HG03565 (cell line): ENCODE measurements around the gene NOX3.
"Not testable (repeated sequence)": the region's sequence is repeated elsewhere in the genome, so short reads cannot be mapped to it uniquely, and the experiment has no call there.

Source experiments
- ATAC-seq: cut with Tn5 transposase; IDR thresholded peaks from one replicate; pipeline ENCODE4 v1.9.1; 2021; ENCODE audit warnings: mild to moderate bottlenecking, moderate library complexity; ENCODE audit not compliant: unreplicated experiment

Gene NOX3, protein sequence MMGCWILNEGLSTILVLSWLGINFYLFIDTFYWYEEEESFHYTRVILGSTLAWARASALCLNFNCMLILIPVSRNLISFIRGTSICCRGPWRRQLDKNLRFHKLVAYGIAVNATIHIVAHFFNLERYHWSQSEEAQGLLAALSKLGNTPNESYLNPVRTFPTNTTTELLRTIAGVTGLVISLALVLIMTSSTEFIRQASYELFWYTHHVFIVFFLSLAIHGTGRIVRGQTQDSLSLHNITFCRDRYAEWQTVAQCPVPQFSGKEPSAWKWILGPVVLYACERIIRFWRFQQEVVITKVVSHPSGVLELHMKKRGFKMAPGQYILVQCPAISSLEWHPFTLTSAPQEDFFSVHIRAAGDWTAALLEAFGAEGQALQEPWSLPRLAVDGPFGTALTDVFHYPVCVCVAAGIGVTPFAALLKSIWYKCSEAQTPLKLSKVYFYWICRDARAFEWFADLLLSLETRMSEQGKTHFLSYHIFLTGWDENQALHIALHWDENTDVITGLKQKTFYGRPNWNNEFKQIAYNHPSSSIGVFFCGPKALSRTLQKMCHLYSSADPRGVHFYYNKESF

DNA sequence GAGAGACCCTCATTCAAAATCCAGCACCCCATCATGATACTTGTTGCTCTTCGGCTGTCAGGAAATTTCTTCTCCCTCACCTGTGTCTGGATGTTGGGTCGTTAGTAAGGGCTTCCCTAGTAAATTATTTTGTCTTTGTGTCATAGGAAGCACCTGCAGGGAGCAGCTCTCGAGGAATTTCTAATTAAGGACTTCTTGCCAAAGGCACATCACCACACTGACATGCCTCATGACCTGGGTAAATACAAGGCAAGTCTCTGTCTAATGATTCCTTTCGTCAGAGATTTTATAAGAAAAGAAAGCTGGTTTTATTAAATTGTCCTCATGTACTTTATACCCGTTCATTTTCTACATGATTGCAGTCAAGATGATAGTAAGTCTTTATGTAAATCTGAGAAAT lies at the start of gene NOX3:
Gene NOX3, minus strand, starts transcription at position 74 of the 400 bp plus-strand sequence. Its CDS starts 39 bp downstream, at position 35.
- no peak for ATAC-seq

DNA sequence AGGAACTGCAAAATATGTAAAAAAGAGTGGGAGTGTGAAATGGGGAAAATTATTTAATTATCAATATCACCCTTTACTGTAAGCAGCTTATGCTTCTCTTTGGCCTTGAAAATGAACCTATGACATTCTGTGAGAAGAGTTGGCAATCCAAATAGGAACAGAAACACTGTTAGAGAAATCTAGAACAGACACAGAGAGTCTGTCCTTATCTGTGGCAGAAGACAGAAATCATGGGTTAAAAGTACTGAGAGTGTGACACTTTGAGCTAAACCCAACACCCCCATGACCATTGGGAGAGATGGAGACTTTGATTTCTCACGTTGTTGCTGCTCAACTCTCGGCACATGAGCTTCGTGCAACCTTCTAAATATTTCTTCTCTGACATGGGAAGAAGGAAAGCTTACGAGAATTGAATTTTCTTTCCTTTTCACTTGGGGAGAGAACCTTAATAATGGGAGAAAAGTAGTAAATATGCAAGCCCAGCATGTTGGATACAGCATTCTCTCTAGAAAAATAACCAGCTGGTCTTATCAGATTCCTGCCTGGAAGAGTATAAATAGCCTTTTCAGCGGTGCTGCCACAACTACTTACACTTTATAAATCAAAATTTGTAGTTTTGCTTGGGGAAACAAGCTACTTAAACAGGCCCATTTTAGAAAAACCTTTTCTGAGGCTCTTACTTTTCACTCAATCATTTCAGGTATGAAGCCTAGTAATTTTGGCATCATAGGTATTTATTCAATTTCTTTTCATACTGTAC lies 49.4 kb upstream of the NOX3 start:
- no peak for ATAC-seq

DNA sequence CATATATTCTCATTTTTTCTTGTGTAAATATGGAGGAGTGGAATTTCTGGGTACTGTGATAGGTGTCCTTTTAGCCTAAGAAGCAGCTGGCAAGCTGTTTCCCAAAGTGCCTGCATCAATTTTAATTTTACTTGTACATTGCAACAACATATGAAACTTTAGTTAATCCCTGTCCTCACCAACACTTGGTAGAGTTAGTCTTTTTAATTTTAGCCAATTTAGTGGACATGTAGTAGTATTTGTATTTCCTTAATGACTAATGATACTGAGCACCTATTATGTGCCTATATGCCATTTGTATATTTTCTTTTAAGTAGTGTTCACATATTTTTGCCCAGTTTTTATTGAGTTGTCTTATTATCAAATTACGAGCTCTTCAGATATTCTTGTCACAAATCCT lies 46.8 kb upstream of the NOX3 start:
- ATAC-seq = no peak

DNA sequence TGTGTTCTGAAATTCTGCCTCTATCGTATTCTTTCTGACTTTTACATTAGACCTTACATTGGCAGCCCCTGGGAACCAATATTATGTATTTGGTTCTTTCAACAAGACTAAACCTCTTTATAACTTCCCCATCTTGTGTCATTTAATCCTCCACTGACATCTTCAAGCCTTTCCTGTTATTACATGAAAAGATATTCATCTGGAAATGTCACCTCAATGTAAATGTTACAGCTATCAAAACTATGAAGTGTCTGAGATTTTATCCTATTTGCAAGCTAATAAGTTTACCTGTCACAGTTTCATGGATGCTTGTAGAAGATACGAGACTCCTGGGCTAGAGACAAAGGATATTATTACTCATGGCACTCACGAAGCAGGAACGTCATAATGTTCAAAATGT lies 43.9 kb upstream of the NOX3 start:
- no peak for ATAC-seq

DNA sequence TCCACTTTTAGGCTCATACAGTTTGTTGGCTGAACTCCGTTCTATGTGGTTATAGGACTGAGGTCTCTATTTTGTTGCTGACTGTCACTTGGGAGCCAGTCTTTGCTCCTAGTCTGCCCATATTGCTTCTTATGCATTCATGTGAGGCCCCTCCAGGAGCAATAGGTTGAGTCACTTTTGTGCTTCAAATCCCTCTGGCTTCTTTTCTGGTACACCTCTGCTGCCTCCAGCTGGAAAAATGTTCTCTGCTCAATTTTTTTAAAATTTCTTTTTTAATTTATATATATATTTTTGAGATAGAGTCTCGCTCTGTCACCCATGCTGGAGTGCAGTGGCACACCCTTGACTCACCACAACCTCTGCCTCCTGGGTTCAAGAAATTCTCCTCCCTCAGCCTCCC lies 42.7 kb upstream of the NOX3 start:
- no peak for ATAC-seq

DNA sequence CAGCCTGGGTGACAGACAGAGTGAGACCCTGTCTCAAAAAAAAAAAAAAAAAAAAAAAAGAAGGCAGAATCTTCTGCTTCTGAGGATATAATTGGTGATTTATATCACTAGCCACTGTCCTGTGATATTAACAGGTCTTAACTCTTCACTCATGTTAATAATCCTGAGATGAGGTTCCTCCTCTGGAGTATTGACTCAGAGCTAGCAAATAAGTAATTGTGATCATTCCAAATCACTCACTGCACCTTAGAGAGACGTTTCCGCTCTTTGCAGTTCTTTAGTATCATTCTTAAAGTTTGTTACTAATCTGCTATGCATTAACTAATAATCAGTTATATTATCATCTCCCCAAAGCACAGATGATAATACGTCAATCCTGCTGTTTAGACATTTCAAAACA lies 41.6 kb upstream of the NOX3 start:
- no peak for ATAC-seq

DNA sequence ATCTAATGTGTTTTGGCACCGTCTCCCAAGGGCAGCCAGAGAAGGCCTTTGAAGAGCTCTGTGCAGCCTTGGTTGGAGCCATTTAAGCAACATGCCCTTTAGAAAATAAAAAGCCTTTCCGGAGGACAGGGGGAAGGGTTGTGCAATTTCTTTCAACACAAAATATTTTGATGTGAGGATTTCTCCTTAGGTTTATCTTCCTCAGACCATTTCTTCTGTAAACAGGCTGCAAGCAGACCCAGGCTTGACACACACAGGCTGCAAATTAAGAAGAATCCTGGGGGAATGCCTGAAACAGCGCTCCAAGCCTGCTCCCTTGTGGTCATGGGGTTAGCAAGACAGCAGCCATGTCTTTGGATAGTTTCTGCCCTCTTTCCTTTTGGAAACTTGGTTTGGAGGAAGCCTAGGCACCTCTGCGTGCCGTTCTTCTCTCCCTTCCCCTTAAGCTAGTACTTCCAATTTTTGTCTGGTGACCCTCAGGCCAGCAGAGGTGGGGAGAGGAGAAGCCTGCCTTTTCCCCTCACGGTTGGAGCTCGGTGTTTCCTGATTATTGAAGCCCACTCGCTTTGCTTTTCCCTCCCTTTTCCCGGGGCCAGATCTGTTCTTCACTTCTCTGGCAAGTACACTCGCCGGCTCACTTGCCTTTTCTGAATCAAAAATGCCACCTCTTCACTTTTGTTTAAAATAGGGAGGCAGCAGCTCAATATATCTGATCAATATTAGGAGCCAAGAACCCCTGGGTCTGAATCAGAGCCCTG lies 39.6 kb upstream of the NOX3 start:
- no peak for ATAC-seq

DNA sequence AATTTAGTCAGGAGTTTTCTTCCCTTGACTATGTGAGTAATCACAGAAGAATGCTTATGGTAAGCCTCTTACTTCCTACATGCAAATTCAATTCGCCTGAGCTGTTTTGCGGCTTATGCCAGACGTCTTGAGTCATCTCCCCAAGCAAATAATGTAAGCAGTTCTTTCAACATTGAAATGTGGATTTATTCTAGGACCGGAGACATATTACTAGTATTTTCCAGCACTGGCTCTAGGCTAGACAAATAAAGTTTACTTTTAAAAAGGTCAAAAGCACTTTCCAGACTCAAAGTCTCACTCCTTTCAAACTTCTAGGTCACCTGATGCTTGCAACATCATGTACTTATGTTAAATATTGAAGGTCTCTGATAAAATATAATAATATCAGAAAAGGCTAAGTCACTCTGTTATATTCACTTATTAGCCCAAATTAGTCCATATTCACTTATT lies 38.1 kb upstream of the NOX3 start:
- peak; percentile 95 for ATAC-seq

DNA sequence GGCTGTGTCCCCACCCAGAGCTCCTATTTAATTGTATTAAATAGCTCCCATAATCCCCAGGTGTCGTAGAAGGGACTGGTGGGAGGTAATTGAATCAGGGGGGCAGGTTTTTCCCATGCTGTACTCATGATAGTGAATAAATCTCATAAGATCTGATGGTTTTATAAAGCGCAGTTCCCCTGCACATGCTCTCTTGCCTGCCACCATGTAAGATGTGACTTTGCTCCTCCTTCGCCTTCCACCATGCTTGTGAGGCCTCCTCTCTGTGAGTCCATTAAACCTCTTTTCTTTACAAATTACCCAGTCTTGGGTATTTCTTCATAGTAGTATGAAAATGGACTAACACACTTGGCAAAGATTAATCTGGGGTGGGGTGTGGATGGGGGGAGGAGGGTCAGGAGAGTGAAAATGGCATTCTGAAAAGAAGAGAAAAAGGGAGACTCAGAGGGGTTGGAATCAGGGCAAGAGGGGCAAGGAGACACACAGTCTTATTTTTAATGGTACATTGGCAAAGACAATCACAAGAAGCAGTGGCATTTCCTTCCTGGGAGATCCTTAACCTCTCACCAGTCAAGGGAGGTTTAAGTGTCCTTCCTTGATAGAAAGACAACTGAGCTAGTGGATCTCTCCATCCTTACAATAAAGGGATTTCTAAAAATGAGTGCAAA lies 37.5 kb upstream of the NOX3 start:
- ATAC-seq = no peak

DNA sequence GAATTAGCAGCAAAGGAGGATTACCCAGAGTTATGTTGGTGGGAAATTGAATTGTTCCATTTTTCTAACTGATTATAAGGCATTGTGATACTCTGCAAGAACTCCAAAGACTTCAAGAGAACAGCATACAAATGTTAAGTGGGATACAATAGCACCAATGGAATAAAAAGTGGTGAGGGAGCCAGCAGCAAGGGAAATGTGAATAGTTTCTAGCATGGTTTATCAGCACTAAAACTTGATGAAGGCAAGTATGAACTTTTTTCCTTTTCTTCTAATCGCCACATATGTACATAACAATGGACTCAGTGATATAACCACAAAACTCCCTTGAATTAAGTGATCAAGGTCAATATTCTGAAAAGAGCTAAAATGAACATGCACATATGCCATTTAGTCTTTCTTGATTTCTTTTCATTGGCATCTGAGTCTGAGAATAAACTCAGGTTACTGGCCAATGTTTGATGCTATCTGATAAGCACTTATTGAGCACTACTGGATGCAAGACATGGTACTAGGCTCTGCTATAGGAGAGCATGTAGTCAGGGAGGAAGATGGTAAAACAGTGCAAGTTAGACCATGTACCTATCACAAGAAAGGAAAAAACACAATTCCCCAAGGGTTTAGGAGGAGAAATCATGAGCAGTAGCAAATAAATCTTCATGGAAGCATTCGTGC lies 36.6 kb upstream of the NOX3 start:
- ATAC-seq = no peak

DNA sequence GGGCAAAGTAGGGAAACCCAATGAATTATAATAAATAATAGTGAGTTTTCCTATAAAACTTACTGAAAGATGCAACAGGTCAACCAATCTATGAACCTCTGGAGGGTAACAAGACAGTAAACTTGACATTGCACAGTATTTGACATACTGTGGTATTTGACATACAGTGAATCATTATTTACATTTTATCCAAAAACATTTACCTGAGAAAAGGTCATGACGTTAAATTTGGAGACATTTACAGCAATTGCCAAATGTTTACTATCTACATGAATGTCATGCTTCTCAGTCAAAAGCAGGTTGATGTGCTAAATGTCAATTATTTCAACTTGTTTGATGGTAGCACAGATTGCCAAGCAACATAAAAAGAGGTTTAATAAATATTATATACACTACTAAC lies 35.8 kb upstream of the NOX3 start:
- ATAC-seq = no peak

DNA sequence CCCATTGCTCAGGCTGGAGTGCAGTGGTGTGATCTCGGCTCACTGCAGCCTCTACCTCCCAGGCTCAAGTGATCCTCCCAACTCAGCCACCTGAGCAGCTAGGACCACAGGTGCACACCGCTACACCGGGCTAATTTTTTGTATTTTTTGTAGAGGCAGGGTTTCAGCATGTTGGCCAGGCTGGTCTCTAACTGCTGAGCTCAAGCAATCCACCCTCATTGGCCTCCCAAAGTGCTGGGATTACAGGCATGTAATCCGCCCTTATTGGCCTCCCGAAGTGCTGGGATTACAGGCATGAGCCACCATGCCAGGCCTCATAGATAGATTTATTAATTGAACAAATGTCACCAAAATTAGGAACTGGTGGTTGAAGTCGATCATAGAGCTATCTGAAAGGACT lies 32.6 kb upstream of the NOX3 start:
- ATAC-seq = not testable (repeated sequence)

DNA sequence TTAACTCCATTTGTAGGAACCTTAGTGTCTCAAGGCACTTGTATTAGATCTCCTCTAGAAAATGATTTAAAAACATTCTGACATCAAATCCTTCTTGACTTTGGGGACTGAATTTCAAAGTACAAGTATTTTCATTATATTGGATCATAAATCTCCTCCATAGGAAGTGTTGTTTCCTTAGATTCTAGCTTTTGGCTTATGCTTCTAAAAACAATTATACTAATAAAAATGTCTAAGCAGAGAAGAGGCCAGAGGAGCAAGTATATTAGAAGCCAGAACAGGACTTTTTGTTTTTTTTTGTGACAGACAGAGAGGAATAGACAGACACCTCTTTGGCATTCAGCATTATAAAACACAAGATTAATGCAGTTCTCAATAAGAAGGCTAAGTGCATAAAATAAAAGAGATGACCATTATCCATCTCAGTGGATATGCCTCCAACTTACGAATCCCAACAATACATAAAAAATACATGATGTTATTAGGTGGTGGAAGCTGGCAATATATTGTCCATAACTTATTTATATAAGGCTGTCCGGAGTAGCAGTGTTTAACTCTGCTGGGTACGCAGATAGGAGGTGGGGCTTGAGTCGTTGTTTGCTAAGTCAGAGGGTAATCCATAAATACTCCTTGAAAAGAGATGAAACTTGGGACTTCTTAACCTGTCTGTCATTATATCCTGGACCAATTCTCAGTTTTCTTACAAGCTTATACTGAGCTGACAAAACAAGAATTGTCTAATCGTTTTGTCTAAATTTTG lies 31.9 kb upstream of the NOX3 start:
- ATAC-seq = no peak

DNA sequence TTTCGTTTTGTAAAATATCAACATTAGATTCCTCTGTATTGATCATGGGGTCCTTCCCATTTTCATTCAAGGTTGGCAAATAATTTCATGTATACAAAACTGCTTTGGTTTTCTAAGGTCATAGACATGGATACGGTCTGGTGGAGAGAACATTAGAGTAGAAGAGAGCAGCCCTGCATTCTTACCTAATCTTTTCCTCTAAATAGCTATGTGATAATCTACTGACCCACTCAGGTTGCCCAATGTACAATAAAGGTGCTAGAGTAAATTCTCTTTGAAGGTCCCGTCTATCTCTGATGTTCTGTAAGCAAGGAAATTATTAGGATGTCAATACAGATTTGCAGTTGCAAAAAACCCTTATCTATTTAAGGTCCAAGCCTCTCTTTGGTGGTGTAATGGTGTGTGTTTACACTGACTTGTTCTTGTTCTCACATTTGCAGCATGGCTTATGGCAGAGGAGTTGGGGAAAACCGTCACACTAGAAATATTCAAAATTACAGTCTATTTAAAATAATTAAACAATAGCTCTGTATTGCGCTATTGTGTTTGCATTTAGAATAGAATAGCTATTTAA lies 31.2 kb upstream of the NOX3 start:
- ATAC-seq = no peak

DNA sequence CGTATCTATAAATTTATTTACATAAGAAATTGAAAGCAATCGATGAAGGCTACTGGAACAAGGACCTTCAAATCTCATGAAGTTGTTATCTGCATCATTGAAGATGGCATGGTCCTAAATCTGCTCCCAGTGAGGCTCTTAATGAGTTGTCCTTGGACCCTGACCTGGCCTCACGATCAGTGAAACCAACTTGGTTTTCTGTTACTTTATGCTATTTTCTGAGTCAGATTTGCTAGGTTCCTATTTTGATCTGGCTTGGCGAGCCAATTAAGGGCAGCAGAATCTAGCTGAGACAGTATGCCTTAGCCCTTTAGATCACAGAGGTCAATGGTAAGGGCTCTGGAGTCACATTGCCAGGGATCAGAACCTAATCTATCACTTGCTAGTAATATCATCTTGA lies 30.1 kb upstream of the NOX3 start:
- no peak for ATAC-seq

DNA sequence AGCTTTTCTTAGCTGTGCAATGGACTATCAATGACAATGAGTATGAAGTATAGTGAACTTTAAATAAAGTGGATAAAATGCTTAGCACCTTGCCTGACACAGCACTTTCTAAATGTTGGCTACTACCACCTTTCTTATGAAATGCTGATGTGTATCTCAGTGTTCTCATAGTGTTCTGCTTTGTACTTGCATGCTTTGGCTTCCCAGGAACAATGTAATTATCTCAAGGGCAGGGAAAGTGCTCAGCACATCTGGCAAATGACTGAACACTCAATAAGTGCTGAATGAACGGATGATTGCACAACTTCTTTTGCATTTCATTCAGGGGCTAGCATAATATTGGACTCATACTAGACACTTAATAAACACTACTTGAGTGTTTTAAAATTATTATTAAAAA lies 28.2 kb upstream of the NOX3 start:
- ATAC-seq = no peak

DNA sequence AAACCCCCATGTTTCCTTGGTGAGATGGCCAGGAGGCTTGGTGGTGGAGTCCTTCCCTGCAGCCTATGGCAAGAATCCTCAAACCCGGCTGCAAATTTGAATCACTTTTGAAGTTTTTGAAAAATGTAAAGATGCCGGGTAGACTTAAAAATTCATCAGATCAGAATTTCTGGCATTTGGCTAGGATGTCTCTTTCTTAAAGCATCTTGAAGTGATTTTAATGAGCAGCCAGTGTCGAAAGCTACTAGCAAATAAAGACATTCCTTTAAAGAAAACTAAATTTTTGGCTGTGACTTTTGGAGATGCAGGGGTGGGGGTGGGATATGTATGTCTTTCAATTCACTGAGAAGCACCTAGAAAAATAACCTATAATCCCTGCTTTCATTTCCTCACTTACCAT lies 25.6 kb upstream of the NOX3 start:
- no peak for ATAC-seq

DNA sequence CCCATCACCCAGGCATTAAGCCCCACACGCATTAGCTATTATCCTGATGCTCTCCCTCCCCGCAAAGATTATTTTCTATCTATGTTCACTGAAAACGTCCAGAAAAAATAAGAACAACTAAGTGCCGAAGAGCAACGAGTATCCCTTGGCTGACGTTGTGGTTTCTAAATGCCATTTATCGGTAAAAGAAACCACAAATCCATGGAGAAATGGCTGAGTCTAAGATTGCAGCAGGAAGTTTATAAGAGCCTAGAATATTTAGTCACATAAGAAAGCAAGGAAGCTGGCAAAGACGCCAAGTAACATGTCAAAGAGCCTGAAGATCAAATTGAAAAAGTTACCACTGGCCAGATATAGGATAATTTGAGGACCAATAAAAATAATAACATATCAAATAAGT lies 18.1 kb upstream of the NOX3 start:
- no peak for ATAC-seq

DNA sequence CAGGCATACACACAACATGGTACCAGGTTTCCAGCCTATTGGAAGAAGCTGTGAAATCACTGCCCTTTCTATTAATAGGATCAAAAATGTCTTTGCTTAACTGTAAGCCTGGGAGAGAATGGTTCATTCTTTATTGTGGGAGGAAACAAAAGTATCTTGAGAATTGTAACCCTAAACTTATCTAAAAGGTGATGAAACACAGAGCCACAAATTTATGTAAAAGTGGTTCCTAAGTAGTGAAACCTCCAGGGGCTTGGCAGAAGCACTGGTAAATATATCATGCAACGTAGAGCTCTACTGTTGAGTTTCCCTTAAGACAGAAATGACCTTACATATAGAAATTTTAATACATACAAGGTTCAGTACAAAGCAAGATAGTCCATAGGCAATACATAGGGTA lies 17.2 kb upstream of the NOX3 start:
- no peak for ATAC-seq
